GM19238 (cell line): ENCODE measurements around the gene DNAJA1.
"Not testable (repeated sequence)": the region's sequence is repeated elsewhere in the genome, so short reads cannot be mapped to it uniquely, and the experiment has no call there.

Experiments used
- DNase-seq: peaks from one replicate; pipeline ENCODE4 v3.0.0; 2011; ENCODE audit warnings: low spot score; ENCODE audit not compliant: insufficient read length

DNAJA1 gene

DNA sequence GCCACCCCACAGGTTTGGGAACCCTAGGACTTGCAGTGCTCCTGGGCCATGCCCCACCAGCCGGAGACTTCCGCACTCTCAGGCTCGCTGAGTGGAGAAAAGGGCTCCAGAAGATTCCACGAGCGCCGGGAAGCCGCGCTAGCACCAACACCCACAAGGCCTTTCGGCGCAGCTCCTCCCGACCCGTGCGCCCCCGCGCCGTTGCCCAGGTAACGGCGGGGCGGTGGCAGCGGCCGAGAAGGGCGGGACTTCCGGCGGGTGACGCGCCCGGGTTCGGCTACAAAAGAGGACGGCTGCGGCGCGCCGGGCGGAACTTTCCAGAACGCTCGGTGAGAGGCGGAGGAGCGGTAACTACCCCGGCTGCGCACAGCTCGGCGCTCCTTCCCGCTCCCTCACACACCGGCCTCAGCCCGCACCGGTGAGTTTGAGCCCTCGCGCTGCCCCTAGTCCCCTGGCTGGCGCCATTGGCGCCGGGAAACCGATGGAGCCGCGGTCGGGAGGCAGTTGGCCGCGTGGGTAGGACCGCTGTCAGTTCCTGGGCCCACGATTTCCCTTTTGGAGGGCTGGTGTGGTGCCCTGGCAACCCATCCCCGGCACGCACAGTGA lies at the start of gene DNAJA1:
DNAJA1 (plus strand) TSS at position 308 of the 606 bp plus-strand sequence. CDS start 1,212 bp downstream, outside the sequence.
- peak; percentile 92 for DNase-seq

DNA sequence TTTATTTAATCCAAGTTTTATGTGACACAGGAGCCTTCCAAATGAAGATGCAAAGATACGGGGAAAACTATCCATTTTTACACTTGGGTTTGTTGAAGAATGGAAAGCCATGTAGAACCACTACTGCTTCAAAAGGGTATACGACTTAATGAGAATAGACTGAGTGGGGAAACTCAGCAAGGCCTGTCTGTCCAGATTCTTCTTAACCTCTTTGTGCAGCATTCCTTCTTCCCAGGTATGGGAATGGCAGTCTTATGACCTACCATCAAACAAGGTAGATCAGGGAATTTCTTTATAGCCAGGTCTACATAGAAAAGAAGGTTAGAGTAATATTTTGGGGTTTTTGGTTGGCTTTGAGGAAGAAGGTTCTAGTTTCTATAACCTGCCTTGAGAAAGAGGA lies 47.0 kb upstream of the DNAJA1 start:
- DNase-seq = no peak

DNA sequence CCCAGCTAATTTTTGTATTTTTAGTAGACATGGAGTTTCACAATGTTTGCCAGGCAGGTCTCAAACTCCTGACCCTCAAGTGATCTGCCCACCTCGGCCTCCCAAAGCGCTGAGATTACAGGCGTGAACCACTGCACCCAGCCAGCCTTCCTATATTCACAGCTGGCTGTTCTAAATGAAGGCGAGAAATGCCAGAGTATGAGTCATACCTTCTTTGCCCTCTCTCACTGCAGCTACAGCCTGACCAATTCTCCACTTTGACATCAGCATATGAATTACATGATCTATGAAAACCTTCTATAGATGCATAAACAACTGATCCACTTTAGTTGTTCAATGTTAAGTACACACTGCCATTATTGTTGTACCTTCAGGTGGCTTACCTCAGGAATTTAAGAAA lies 38.1 kb upstream of the DNAJA1 start:
- no peak for DNase-seq

DNA sequence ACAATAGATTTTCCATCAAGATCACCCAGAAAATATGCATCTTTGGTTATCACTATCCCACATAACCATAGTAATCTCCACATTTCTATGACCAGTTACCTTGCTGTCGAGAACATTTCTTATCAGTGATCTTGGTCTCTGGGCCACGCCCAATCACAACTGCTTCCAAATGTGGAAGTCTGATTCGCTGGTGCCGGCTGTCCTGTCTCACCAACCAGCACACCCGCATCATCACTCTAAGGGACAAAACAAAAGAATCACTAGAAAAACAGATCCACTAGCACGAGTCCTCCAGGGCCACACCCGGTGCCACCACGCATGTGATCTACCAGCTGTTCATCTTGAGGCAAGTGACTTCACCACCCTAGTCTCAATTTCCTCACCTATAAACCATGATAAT lies 35.4 kb upstream of the DNAJA1 start:
- DNase-seq = no peak

DNA sequence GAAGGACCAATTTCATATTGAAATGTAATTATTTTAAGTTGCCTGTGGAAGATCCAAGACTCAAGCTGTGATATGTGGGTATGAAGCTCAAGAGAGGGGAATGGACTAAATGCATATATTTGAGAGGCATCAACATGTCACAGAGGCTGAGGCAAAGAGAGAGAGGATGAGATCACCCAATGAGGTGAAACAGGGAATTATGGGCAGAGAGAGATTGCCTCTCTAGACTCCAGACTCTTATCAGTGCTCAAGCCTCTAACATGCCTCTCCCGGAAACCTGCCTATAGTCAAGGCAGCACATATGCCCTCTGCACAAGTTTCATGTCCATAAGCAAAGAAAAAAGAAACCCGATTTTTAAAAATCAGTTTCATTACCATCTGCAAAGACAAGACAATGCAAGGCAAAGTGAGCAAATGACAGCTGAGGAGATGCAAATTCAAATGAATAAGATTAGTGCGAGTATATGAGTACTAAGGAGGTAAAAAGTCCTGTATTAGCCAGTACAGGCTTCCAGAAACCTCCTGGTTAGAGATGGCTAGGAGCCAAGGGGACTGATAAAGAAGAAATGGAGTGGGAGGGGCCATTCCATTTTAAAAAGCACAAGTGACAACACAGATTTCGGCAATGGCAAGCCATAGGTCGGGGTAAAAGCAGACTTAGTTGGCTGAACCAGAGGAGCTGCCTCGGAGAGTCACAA lies 33.0 kb upstream of the DNAJA1 start:
- DNase-seq = no peak

DNA sequence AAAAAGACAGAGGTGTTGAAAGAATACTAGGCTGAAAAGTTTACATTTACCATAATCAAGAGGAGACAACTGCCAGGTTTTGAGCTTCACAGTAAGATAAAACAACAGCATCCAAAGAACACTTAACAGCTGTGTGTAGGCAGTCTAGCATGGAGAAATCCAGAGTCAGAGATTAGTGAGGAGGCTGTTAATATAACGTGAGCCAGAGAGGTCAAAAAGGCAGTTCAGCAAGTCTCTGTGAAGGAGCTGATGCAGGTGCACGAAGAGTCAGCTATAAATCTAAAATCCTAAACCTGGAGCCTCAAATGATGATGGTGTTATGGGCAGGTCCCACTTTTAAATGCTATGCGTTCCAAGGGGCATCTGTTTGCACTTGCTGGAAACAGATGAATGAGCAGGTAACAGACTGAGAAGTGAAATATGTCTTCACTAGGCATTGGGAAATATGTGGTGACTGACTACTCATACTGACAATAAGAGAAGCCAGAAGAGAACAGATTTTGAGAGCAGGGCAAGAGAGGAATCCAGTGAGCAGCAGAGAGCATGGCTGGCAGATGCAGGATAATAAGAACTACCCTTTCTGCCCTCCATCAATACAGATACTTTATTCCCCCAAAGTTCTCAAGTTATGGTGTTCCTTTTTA lies 32.4 kb upstream of the DNAJA1 start:
- no peak for DNase-seq

DNA sequence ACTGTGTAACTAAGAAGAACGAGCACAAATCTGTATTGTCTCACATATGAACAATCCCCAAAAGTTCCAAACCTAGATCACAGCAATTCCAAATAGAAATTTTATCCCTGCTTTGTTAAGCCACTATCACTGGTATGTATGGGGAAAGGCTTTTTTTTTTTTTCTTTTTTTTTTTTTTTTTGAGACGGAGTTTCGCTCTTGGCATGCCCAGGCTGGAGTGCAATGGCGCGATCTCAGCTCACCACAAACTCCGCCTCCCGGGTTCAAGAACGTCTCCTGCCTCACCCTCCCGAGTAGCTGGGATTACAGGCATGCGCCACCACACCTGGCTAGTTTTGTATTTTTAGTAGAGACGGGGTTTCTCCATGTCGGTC lies 24.4 kb upstream of the DNAJA1 start:
- not testable (repeated sequence) for DNase-seq

DNA sequence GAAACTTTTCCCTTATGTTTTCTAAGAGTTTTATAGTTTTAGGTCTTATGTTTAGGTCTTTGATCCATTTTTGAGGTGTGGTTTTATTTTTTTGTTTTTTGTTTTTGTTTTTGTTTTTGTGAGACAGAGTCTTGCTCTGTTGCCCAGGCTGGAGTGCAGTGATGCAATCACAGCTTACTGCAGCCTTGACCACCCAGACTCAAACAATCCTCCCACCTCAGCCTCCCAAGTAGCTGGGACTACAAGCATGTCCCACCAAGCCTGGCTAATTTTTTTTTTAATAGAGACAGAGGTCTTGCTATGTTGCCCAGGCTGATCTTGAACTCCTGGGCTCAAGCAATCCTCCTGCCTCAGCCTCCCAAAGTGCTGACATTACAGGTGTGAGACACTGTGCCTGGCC lies 19.7 kb upstream of the DNAJA1 start:
- not testable (repeated sequence) for DNase-seq

DNA sequence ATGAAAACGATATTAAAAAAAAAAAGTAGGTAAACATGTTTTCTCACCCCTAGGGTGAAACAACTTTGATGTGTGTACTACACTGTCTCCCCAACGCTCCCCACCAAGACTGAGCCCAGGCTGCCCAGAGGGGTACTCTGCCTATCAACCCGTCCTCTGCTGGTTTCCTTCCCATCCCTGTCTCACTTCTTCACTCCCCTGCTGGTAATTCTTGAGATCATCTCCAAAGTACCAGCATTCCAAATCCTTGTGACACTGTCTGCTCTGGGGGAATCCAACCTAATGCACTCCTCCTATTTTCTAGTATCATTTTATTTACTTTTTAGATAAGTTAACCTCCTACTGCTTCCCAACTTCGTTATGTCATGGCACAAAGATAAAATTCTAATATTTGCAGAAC lies 17.3 kb upstream of the DNAJA1 start:
- DNase-seq = no peak

DNA sequence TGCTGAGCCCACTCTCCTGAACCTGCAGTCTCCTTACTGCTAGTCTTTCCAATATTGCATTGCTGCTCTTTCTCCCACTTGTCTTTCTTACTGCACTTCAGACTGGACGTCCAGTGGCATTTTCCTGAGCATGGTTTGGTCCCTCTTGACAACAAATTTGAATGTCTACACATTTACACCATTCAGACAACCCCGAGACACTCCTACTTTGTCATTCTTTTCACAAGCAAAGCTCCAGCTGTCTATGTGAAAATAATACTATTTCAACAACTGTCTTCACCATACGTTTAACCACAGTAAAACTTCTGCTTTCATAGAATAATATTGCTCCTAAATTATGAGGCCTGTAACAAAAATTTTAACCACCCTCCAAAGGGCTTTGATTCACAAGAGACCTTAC lies 13.2 kb upstream of the DNAJA1 start:
- DNase-seq = no peak

DNA sequence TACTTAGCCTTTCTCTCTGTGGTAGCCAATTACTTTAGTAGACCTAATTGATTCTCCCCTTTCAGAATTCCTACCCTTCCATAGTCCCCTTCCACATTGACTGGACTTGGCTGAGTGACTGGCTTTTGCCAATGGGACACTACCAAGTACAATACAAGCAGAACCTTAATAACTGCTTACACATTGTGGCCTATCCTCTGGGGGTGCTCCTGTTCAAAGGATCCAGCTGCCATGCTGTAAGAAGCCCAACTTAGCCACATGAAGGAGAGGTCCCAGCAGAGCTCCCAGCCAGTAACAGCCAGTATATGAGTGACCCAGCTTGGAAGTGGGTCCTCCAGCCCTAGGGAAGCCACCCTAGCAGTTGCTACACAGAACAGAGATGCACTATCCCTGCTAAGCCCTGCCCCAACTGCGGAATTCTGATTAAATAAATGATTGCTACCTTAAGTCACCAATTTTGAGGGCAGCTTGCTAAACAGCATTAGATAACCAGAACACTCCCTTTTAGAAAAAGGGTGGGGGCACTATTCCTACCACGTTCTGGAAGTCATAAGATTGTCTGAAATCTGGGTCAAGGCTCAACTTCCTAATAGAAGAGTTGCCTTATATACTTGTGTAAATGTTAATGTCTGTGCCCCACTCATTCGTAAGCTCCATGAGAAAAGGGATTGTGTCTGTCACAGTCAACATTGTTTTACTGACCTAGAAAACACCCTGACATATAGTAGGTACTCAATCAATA lies 12.6 kb upstream of the DNAJA1 start:
- no peak for DNase-seq

DNA sequence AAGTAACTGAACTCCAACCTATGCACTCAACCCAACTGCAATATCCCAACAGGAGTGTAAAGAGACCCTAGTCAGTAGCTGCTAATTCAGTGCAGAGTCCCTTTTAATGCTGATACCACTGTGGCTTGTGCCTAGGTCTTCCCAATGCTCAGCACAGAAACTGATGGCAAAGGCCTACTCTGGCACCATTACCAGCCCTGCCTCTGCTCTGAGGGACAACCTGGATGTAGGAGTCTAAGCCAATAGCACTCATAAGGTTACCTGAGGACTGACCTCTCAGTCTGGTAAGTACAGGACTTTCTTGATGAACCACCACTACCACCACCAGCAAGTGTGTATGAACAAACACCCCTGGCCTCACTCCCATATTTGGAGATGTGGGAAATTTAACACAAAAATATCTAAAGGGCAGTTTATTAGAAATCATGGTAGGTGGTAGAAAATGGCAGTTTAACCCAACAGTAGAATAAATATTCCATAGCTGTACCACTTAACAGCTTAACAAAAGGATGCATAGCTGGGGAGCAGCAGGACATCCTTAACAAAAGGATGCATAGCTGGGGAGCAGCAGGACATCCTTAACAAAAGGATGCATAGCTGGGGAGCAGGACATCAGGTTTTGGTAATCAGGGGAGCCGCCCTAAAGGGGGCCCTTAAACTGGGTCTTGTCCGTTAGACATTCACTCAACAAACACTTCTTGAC lies 11.0 kb upstream of the DNAJA1 start:
- no peak for DNase-seq

DNA sequence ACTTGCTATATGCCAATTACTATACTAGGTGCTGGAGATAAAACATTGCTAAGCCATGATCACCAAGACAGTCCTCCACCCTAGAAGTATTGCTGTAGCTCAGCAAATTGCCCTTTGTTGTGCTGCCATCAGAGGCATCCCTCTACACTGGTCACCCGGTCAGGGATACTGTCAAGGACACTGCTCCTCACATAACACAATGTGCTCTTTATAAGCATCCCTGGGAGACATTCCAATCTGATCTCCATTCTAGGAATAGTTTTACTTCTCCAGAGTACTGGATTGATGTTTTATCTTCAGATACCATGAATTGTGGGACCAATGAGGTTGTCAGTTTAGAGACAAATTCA lies 10.4 kb upstream of the DNAJA1 start:
- DNase-seq = no peak

DNA sequence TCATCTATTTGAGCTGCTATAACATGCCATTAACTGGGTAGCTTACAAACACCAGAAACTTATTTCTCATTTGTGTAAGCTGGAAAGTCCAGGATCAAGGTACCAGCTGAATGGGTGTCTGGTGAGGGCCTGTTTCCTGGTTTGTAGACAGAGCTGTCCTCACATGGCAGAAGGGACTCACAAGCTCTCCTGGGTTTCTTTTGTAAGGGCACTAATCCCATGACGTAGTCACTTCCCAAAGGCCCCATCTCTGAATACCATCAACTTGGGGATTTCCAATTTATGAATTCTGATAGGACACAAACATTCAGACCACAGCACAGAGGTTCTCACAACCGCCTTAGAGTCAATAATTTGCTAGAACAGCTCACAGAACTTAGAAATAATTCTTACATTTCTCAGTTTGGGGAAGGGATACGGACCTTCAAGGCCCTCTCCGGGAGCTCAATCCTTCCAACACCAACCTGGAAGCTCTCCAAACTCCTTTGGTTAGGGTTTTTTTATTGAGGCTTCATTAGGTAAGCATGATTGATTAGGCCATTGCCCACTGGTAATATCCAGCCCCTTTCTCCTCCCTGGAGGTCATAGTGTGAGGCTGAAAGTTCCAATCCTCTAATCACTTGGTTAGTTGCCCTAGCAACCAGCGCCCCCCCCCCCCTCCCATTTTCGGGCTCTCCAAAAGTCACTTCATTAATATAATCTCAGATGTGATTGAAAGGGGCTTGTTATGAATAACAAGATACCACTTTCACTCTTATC lies 7.6 kb upstream of the DNAJA1 start:
- no peak for DNase-seq

DNA sequence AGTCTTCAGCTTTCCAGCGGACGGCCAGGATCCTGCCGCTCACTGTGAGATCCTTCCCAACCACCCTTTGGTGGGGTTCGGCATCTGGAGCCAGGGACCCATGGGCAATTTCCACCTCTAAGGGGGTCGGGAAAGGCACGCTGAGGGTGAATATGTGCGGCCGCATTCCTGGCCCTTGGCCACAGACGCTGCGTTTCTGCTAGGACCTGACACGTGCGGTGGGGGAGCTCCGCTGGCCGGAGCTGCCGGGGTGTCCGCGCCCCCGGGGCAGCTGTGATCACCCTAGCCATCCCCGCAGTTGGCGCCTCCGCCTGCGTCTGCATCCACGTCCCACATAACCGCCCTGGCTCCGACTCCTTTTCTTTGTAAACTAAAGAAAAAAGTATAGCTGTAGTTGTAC lies 5.3 kb upstream of the DNAJA1 start:
- no peak for DNase-seq

DNA sequence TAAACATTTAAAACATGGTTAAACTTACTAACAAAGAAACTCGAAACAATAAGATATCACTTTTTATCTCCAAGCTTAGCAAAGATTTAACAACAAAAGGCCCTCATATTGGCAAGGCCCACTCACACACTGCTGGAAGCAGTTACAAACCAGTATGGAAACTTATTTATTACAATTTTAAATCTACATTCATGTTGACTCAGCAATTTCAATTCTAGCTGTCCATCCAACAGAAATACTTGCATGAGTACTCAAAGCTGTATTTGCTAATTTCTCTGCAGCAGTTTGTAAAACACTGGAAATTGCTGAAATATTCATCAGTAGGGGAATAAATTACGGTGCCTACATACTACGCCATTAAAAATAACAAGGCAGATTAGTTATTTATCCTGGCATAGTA lies 2.8 kb upstream of the DNAJA1 start:
- DNase-seq = no peak

DNA sequence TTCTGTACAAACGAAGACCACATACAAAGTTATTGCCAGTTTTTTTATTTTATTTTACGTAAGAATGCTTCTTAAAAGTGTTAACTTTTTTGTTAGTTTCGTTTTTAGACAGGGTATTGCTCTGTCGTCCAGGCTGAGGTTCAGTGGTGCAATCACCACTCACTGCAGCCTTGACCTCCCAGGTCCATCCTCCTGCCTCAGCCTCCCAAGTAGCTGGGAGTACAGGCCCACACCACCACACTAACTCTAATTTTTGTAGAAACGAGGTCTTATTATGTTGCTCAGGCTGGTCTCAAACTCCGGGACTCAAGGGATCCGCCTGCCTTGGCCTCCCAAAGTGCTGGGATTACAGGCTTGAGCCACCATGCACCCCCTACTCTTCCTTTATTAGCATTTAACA lies 2.3 kb upstream of the DNAJA1 start:
- DNase-seq = no peak

DNA sequence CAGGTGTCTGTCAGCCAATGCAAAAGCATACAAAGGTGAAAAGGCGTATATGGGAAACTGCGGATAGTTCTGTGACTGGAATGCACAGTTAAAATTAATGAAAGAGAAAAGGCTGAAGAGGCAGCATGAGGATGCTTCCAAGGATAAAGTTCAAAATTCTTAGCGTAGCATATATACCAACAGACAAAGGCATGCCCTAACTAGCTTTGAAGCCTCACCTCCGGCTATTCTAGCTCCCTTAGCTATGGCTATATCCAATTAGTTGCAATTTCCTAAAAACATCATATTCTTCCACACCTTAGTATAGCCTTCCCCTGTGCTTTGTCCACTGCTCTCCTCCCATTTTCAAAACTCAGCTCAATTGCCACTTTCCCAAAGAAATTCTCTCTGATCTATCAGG lies 1.4 kb upstream of the DNAJA1 start:
- DNase-seq = no peak

DNA sequence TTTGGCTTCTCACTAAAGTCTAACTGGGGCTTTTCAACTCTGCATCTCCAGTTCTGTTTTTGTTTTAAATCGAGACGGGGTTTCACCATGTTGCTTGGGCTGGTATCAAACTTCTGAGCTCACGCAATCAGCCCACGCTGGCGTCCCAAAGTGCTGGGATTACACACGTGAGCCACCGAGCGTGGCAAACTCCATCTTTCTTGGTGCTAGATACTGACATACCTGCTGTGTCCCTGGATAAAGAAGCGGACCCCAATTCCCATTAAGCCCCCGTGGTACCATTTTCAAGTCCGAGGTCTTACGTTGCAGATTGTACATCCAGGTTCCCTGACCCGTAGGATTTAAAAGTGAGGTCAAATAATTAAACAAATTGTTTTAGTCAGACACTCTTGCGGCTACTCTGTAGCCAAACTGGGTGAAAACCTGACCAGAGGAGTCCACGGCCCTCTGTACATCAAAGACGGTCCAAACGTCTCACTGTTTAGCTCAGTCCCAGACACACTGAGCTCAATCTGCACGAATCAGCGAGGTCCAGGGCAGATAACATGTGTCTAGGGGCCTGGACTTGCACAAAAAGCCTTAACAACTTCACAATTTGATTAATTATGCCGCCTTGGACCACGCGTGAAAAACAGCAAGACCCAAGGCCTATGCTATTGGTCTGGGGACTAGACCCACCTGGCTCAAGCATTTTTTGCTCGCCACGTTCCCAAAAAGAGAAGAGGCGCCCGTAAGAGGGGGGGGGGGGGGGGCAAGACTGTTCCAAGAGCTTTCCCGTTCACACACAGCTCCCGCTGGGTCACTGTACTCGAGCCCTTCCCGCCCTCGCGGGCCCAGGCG lies 727 bp upstream of the DNAJA1 start:
- DNase-seq = no peak
